ENCODE measurements around the gene PABPN1L. TPM values are rescaled to one million over a fixed set of nuclear protein-coding genes. Genes with fewer than 3 reads are reported as not detected.

The PABPN1L gene
- total and polyA plus RNA-seq, 2 donors (not counting 3 experiments of a cell fraction or from before 2014, with no cell fraction given), result not detected

DNA sequence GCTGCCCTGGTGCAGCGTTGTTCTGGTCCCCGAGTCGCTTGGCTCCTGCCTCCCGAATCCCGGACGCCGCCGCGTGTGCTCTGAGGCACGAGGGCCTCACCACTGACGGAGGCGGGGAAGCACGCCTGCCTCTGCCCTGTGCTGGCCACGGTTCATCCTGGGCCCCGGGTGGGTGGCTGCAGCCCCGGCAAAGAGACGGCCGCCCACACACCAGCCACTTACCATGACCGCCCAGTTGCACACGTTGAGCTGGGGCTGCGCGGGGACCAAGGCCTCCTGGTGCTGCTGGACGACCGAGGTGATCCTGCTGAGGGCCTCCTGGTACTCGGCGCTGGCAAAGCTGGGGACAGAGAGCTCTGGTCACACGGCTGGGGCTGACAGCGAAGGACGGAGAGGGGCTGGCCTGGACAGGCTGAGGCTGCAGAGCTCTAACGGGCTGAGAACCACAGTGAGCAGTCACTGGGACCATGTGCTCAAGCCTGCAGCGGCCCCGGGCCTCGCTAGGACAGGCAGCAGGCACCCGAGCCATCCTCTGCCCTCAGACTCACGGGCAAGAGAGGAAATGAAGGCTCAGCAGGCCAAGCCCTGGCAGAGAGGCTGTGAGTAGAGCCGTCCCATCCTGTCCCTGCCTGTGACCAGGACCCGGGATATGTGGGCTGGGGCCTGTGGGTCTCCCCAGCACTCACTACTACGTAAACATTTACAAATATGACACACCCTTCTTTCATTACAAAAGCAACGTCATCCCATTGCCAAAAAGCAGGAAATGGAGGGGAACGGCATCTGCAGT is 48.5 kb downstream of the PABPN1L start:
- Histone ChIP-seq H3K27ac (ENCODE audit: insufficient read depth, low read depth, low read length) (no peak overlapping the region), H3K27me3 (ENCODE audit: control insufficient read depth in 2 of 2, insufficient read depth in 2 of 2, low read length in 2 of 2) (no peaks in the 10 kb centered on the region), H3K4me3 (replicated peaks in 1 of 3; ENCODE audit: insufficient read depth in 1 of 3, low read depth in 1 of 3, low read length in 3 of 3) (no peak overlapping the region), H3K4me2 (ENCODE audit: insufficient read depth, low read length) (no peak overlapping the region), H4K20me1 (replicated peaks; ENCODE audit: control insufficient read depth, extremely low read depth, insufficient read depth, low read length) (no peaks in the 10 kb centered on the region), H3K9ac (replicated peaks; ENCODE audit: extremely low read depth, insufficient read depth, low read length) (no peak overlapping the region), H3K4me1 (ENCODE audit: control insufficient read depth, extremely low read depth, insufficient read depth, low read length) (no peaks in the 10 kb centered on the region), H3K36me3 (ENCODE audit: control insufficient read depth in 2 of 2, extremely low read depth in 1 of 2, insufficient read depth in 2 of 2, low read length in 2 of 2) (peaks cover 0 to 3% of the 10 kb centered on the region in 2 experiments), H2AFZ (ENCODE audit: low read depth, low read length) (no peak overlapping the region), H3K9me1 (replicated peaks; ENCODE audit: control insufficient read depth, extremely low read depth, insufficient read depth, low read length) (no peaks in the 10 kb centered on the region), H3K79me2 (ENCODE audit: control insufficient read depth, insufficient read depth, low read length) (no peaks in the 10 kb centered on the region), H3K9me3 (replicated peaks; ENCODE audit: control insufficient read depth, insufficient read depth, low read length) (no peaks in the 10 kb centered on the region)
- POLR2A ChIA-PET, result no interaction called here
- dilution Hi-C loops (cut with MboI; ENCODE audit: extremely low pct_ligation_motif_present, low sequenced_read_pairs), result no loop called here
- TF ChIP-seq GATA2 (IDR thresholded peaks at IDR 0.05; ENCODE audit: insufficient read depth, insufficient read length, low read depth, low read length) (no peak), MYC (IDR thresholded peaks at IDR 0.05; ENCODE audit: low read depth, low read length) (no peak), FOS (IDR thresholded peaks at IDR 0.05; ENCODE audit: borderline replicate concordance, insufficient read depth, low read length) (no peak), POLR2A (IDR thresholded peaks at IDR 0.05; ENCODE audit: low read depth, low read length) (no peak), EZH2 (IDR thresholded peaks at IDR 0.05; ENCODE audit: borderline replicate concordance, low read depth, low read length, severe bottlenecking) (no peak), POLR2AphosphoS5 (IDR thresholded peaks at IDR 0.05; ENCODE audit: insufficient read depth, low read depth, low read length) (no peak), JUN (IDR thresholded peaks at IDR 0.05; ENCODE audit: borderline replicate concordance, insufficient read depth, insufficient read length, low read depth) (no peak)
- TF ChIP-seq, protein P1, sequence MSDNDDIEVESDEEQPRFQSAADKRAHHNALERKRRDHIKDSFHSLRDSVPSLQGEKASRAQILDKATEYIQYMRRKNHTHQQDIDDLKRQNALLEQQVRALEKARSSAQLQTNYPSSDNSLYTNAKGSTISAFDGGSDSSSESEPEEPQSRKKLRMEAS (IDR thresholded peaks at IDR 0.05; ENCODE audit: insufficient read depth, insufficient read length), result no peak
- TF ChIP-seq, protein P2, sequence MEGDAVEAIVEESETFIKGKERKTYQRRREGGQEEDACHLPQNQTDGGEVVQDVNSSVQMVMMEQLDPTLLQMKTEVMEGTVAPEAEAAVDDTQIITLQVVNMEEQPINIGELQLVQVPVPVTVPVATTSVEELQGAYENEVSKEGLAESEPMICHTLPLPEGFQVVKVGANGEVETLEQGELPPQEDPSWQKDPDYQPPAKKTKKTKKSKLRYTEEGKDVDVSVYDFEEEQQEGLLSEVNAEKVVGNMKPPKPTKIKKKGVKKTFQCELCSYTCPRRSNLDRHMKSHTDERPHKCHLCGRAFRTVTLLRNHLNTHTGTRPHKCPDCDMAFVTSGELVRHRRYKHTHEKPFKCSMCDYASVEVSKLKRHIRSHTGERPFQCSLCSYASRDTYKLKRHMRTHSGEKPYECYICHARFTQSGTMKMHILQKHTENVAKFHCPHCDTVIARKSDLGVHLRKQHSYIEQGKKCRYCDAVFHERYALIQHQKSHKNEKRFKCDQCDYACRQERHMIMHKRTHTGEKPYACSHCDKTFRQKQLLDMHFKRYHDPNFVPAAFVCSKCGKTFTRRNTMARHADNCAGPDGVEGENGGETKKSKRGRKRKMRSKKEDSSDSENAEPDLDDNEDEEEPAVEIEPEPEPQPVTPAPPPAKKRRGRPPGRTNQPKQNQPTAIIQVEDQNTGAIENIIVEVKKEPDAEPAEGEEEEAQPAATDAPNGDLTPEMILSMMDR (IDR thresholded peaks at IDR 0.05; ENCODE audit: extremely low read depth in 1 of 2, insufficient read depth in 1 of 2, low read depth in 1 of 2, low read length in 2 of 2), result no peak
- FAIRE-seq (no peak), DNase-seq (ENCODE audit: low read depth, low spot score) (no peak)
- CTCF ChIA-PET, result interaction anchor here (0.8 to 2.5 kb wide), 2 partner anchors 40 to 349 kb away, joined by 3 to 11 read pairs; no protein-coding TSS in a partner anchor
- intact Hi-C loops (cut with micrococcal nuclease), result no loop called here
- BruUV-seq (replicated peaks), result no TSS peak

Data from endothelial cell of umbilical vein (primary cell).